ENCODE data around the gene CHKB. TPM values are rescaled to one million over a fixed set of nuclear protein-coding genes. Genes with fewer than 3 reads are reported as not detected.

Gene CHKB
- total RNA-seq: 20.9 and 21.8 TPM in 2 replicates

GRCh38 chr22:50582493-50583293 is at the start of gene CHKB:
Gene CHKB (minus strand): TSS chr22:50582849. CDS start chr22:50582781, 68 bp downstream.

DNA sequence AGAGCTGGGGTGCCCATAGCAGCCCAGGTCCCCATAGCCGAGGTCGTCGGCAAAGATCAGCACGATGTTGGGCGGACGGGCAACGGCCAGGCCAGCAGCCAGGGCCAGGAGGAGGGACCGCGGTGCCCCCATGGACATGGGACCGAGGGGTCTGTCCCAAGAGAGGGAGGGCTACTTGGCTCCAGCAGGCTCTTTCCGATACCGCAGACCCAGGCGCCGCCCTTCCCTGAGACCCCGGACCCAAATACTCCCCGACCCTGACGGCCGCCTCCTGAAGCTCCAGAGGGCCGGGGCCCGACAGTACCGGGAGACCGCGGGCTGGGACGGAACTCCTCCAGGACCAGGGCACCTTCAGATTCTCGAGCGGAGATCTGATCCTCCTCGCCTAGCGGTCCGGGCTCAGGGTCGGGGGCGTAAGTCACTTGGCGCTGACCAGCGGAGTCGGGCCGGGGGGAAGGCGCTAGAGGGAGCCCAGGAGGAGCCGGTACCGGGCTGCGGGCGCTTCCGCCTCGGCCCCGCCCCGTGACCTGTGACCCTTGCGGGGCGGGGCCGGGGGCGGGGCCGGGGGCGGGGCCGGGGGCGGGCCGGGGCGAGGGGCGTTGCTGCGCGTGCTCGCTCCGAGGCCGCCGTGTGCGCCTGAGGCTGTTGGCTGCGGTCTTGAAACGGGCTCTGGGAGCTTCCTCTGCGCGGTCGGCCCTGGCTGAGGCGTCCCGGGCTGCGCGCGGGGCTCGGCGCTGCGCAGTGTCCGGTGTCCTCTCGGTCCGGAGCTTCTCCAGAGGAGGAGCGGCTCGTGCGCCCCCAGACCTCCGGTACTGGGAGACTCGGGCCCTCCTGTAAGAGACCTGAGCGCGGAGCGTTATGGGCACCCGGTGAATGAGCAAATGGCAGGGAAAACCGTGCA is 45.2 kb upstream of the CHKB start, which contains the start of gene ARSA:
ARSA (minus strand) TSS at position 511 of the 901 bp plus-strand sequence; CDS start at position 138, 373 bp downstream.

GRCh38 chr22:50600538-50600937 is 17.9 kb upstream of the CHKB start, which contains the start of gene MAPK8IP2:
Gene MAPK8IP2 (plus strand): TSS chr22:50600793. CDS start chr22:50600819, 26 bp downstream.

GRCh38 chr22:50577987-50578775 is 4.5 kb downstream of the CHKB start, which contains the start of gene CPT1B:
Gene CPT1B (minus strand): TSS chr22:50578427. CDS start chr22:50577915, 512 bp downstream.

DNA sequence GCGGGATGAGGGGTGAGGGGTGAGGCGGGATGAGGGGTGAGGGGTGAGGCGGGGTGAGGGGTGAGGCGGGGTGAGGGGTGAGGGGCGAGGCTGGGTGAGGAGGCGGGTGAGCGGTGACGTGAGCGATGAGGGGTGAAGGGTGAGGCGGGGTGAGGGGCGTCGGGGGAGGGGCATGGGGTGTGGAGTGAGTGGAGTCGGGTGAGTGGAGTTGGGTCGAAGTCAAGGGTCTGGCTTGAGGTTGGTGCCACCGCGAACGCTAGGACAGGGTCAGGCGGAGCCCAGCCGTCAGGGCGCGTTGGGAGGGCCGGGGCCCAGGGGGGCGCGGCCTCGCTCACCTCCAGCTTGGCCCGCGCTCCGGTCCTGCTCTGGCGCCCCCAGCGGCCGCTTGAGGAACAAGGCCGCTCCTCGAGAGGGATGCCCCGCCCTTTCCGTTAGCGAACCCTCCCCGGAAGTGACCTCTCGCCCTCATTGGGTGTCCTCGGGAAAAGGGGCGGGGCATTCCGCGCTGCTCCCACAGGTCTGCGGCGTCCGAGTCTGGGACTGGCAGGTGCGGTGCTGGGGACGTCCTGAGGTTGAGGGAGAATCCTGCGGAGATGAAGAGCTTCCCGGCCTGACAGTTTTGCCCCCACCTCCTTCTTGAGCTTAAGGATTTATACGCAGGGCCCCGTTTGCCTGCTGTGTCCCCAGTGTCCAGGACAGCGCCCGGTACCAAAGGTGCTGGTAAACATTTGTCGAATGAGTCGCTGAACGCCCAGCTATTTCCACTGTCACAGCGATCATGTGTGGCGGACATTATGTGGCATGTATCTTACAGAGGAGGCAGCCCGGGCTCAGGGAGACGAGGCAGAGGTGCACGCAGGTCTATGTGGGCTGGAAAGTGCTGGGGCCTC is 19.9 kb downstream of the CHKB start, which contains the start of gene SYCE3:
SYCE3 (minus strand) TSS at position 397 of the 890 bp plus-strand sequence. CDS start 6,514 bp downstream, outside the sequence.

DNA sequence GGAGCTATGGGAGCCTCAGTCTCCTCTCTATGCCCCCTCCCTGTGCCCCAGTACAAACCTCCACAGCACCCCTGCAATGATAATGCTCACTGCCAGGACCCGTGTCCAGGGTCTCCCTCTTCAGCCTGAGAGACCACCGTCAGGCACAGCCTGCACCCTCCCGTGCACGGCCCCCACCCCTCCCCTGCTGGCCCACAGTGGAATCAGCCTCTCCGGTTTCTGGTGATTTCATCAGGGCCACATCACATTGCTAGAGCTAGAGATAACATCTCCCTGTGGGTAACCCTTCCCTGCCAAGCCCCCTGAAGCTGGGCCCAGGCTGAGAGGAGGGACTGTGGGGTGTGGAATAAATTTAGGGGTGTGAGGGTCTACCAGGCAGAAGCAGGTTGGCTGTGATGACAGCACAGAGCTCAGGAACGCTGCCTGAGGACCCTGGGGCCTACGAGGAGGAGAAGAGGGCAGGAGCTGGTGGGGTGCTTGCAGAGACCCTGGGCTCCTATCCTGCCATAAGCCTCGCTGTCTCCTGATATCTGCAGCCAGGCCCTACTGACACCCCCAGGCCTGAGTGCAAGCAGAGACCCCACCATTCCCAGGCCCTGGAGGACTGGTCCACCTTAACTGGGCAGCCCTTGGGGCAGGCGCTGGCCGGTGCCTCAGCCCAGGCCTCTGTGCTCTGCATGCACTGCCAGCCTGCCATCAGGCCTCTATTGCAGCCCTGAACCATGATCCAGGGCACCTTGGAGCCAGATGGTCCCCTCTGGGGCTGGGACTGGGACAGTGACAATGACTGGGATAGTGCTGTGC is 36.9 kb downstream of the CHKB start, which contains the start of gene KLHDC7B:
KLHDC7B (plus strand) TSS at position 378 of the 804 bp plus-strand sequence; CDS start at position 723, 345 bp downstream.

GRCh38 chr22:50529897-50530579 is 52.6 kb downstream of the CHKB start, which contains the start of gene TYMP:
Gene TYMP (minus strand): TSS chr22:50530012. CDS start chr22:50529709, 303 bp downstream.

Other genes starting within 250 kb of the CHKB start
- gene PPP6R2, start 239.5 kb downstream of the CHKB start, total RNA-seq: 62.2 and 65.0 TPM in 2 replicates
- gene SBF1, start 107.8 kb downstream of the CHKB start, total RNA-seq: 49.7 and 60.6 TPM in 2 replicates
- under 0.01 and 0.37 TPM in 2 replicates for gene ADM2, start 101.3 kb downstream of the CHKB start, total RNA-seq
- gene MIOX, start 96.0 kb downstream of the CHKB start, total RNA-seq: not detected in 2 replicates
- gene LMF2, start 75.1 kb downstream of the CHKB start, total RNA-seq: 24.8 and 29.5 TPM in 2 replicates
- 24.9 and 38.2 TPM in 2 replicates for gene NCAPH2, start 74.6 kb downstream of the CHKB start, total RNA-seq
- 0.62 and 2.0 TPM in 2 replicates for gene SCO2, start 57.3 kb downstream of the CHKB start, total RNA-seq
- gene TYMP, start 52.8 kb downstream of the CHKB start, total RNA-seq: 7.3 and 14.3 TPM in 2 replicates
- under 0.01 TPM in 1 of 2 replicates, not detected in the other for gene KLHDC7B, start 37.0 kb downstream of the CHKB start, total RNA-seq
- 0.79 TPM in 1 of 2 replicates, not detected in the other for gene SYCE3, start 19.9 kb downstream of the CHKB start, total RNA-seq
- gene CPT1B, start 4.4 kb downstream of the CHKB start, total RNA-seq: 1.5 and 2.9 TPM in 2 replicates
- gene MAPK8IP2, start 17.9 kb upstream of the CHKB start, total RNA-seq: 0.12 and 0.13 TPM in 2 replicates
- 12.4 and 17.2 TPM in 2 replicates for gene ARSA, start 45.3 kb upstream of the CHKB start, total RNA-seq
- gene SHANK3, start 90.0 kb upstream of the CHKB start, total RNA-seq: 0.62 and 0.79 TPM in 2 replicates
- not detected in 2 replicates for gene ACR, start 155.4 kb upstream of the CHKB start, total RNA-seq
- gene RABL2B, start 200.8 kb upstream of the CHKB start, total RNA-seq: 6.1 and 6.9 TPM in 2 replicates